HEK293 (cell line): Measurements from ENCODE around the gene ENOSF1.

Experiments
- CTCF ChIP-seq: fragments of 450-650 bp; formaldehyde crosslinking; IDR thresholded peaks from 2 replicates; pipeline ENCODE4 v1.5.1; 2016; ENCODE audit warnings: missing biosample characterization, missing genetic modification characterization
- ZBTB8A ChIP-seq: fragments of 450-650 bp; formaldehyde crosslinking; IDR thresholded peaks from 2 replicates; pipeline ENCODE4 v1.5.1; 2016; ENCODE audit warnings: missing biosample characterization, missing genetic modification characterization
- ZNF350 ChIP-seq: fragments of 450-650 bp; formaldehyde crosslinking; IDR thresholded peaks from 2 replicates; pipeline ENCODE4 v1.5.0; 2017; ENCODE audit warnings: missing biosample characterization, mild to moderate bottlenecking, missing genetic modification characterization
- ZNF596 ChIP-seq: fragments of 450-650 bp; IDR thresholded peaks from 2 replicates; pipeline ENCODE4 v1.5.0; 2018; ENCODE audit warnings: missing biosample characterization, mild to moderate bottlenecking, missing genetic modification characterization, moderate library complexity

GRCh38 chr18:676736-677135, 35.7 kb downstream of the ENOSF1 start:
- no peak for TF ChIP-seq ZNF596 (tag by site-specific recombination)
- no peak for TF ChIP-seq CTCF (tag by site-specific recombination)
- TF ChIP-seq ZBTB8A, result no peak
- no peak for TF ChIP-seq ZNF350 (tag by site-specific recombination)
